Measurements from ENCODE around the gene ACAA2.

DNA sequence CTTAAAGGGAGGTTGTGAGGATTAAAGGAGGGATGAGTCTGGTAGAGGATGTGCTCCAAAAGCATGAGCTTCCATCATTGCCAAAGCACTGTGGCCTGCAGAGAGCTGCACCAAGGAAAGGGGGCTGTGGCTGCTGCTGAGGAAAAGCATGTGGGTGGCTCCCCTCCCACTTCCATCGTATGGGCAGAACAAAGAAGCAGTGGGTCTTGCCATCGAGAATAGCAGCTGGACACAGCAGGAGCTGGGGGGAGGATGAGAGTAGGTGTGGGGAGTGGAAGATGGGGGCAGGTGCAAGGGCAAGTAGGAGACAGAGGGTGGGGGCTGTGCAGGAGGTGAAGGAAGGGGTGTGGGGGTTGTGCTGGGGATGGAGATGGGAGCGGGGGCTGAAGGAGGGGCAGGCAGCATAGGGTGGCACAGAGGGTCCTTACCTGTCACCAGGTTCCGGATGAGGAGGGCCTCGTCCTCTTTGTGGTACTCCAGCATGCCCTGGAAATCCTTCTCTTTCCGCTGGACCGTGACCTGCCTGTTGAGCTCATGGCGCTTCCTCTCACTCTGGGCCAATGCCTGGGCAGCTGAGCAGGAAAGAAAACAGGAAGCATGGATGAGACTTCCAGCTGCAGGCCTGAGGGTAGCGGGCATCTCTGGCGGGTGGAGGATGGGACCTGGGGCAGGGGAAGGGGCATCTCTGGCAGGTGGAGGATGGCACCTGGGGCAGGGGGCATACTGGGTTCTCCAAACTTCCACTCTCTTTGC lies 33.6 kb upstream of the ACAA2 start:
- TF ChIP-seq, protein P1, sequence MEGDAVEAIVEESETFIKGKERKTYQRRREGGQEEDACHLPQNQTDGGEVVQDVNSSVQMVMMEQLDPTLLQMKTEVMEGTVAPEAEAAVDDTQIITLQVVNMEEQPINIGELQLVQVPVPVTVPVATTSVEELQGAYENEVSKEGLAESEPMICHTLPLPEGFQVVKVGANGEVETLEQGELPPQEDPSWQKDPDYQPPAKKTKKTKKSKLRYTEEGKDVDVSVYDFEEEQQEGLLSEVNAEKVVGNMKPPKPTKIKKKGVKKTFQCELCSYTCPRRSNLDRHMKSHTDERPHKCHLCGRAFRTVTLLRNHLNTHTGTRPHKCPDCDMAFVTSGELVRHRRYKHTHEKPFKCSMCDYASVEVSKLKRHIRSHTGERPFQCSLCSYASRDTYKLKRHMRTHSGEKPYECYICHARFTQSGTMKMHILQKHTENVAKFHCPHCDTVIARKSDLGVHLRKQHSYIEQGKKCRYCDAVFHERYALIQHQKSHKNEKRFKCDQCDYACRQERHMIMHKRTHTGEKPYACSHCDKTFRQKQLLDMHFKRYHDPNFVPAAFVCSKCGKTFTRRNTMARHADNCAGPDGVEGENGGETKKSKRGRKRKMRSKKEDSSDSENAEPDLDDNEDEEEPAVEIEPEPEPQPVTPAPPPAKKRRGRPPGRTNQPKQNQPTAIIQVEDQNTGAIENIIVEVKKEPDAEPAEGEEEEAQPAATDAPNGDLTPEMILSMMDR (IDR thresholded peaks at IDR 0.05): no peak
- TF ChIP-seq TCF7L2 (IDR thresholded peaks at IDR 0.05; ENCODE audit: low read depth, low read length) (no peak), POLR2AphosphoS5 (IDR thresholded peaks at IDR 0.05; ENCODE audit: low read depth, low read length) (no peak), SIN3A (IDR thresholded peaks at IDR 0.05; ENCODE audit: borderline replicate concordance, insufficient read depth, low read depth, low read length) (no peak)
